Prostate gland (tissue), 2 donors: ENCODE data around the gene DHX30. TPM values are rescaled to one million over a fixed set of nuclear protein-coding genes. Genes with fewer than 3 reads are reported as not detected.

Experiments
- DNase-seq: peaks from one replicate; pipeline ENCODE4 v3.0.0-alpha.2; 2019; ENCODE audit warnings: low spot score
- H3K27ac ChIP-seq, 2 donors: fragments of 200-600 bp; sonication (generic); 2 replicates each; pipeline ENCODE4 v1.5.1; 2017 to 2019
- H3K27me3 ChIP-seq: fragments of 200-600 bp; sonication (generic); replicated peaks from 2 replicates; pipeline ENCODE4 v1.5.1; 2019; ENCODE audit not compliant: insufficient read depth
- H3K36me3 ChIP-seq, 2 donors: fragments of 200-600 bp; sonication (generic); 1 replicate in 1 of 2; 2 replicates in 1 of 2; pipeline versions ENCODE4 v1.5.1 to v1.8.1; 2017 to 2019
- H3K4me1 ChIP-seq: fragments of 200-600 bp; sonication (generic); replicated peaks from 2 replicates; pipeline ENCODE4 v1.5.1; 2019
- H3K4me3 ChIP-seq, 2 donors: fragments of 200-600 bp; sonication (generic); 2 replicates each; pipeline ENCODE4 v1.5.1; 2017 to 2019
- H3K9me3 ChIP-seq: fragments of 200-600 bp; sonication (generic); 2 replicates; pipeline ENCODE4 v1.5.1; 2017
- POLR2A ChIP-seq: fragments of 450-650 bp; IDR thresholded peaks from one replicate; pipeline ENCODE4 v1.6.1; 2016; ENCODE audit warnings: antibody characterized with exemption, mild to moderate bottlenecking
- POLR2AphosphoS5 ChIP-seq: sonication (generic); formaldehyde crosslinking; IDR thresholded peaks from one replicate; pipeline ENCODE4 v1.6.1; 2017; ENCODE audit warnings: antibody characterized with exemption
- WGBS: methylation state at CpG from one replicate; pipeline ENCODE4 v1.1.5; 2018; 5-methylcytosine and 5-hydroxymethylcytosine counted together
- intact Hi-C: fragments of 100-400 bp; cut with DNase I; formaldehyde crosslinking; loops from one replicate; pipeline ENCODE4 v1.14.2; 2022
- microRNA counts, 2 donors: library from miRNA; unstranded; fragments of <30 nt; microRNA quantifications; one replicate each; lab custom pipeline; 2016 to 2017
- microRNA-seq: library from miRNA; unstranded; fragments of <30 nt; microRNA quantifications from one replicate; pipeline ENCODE4, GENCODE V29; 2016
- small RNA-seq, 2 donors: library from RNA; depleted of rRNA; stranded (forward); fragments of <200 nt; gene quantifications; one replicate each; pipeline ENCODE3, GENCODE V24; 2016
- total RNA-seq, 2 donors: library from RNA; depleted of rRNA; stranded (reverse); fragments of >200 nt; gene quantifications; one replicate each; pipeline ENCODE4 v1.1.0, GENCODE V29; 2016
- TF ChIP-seq, protein P1 (sequence below), 4 experiments: fragments of 200-600 bp in 2 of 4; fragments of 450-650 bp in 2 of 4; sonication (generic) in 2 of 4; IDR thresholded peaks; 1 replicate in 3 of 4; 2 replicates in 1 of 4; pipeline ENCODE4 v1.5.1; 2016 to 2019; ENCODE audit warnings: antibody characterized with exemption in 4 of 4, mild to moderate bottlenecking in 2 of 4, moderate library complexity in 2 of 4

Gene DHX30
- total RNA-seq, 2 donors from 2014 or later, result 72.9 to 107 TPM

DNA sequence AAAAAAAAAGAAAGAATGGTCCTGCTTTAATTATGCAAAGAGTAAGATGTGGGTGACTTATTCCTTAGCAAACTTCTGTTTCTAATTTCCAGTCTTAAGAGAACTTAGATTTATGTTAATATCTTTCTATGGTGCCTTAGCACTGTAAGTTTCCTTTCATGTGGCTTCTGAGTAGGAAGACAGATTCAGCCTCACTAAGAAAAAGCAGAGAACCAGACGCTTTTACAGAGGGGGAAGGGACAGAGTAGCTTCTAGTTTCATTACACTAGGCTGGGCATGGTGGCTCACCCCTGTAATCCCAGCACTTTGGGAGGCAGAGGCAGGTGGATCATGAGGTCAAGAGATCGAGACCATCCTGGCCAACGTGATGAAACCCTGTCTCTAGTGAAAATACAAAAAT, 95.0 kb downstream of the DHX30 start:
- H3K36me3 ChIP-seq, result no peaks in the 10 kb centered on the region
- intact Hi-C loops, result no loop called here
- TF ChIP-seq POLR2A, result no peak
- TF ChIP-seq, protein P1, sequence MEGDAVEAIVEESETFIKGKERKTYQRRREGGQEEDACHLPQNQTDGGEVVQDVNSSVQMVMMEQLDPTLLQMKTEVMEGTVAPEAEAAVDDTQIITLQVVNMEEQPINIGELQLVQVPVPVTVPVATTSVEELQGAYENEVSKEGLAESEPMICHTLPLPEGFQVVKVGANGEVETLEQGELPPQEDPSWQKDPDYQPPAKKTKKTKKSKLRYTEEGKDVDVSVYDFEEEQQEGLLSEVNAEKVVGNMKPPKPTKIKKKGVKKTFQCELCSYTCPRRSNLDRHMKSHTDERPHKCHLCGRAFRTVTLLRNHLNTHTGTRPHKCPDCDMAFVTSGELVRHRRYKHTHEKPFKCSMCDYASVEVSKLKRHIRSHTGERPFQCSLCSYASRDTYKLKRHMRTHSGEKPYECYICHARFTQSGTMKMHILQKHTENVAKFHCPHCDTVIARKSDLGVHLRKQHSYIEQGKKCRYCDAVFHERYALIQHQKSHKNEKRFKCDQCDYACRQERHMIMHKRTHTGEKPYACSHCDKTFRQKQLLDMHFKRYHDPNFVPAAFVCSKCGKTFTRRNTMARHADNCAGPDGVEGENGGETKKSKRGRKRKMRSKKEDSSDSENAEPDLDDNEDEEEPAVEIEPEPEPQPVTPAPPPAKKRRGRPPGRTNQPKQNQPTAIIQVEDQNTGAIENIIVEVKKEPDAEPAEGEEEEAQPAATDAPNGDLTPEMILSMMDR (IDR thresholded peaks at IDR 0.05), result no peak
- TF ChIP-seq POLR2AphosphoS5, result no peak
- H3K4me1 ChIP-seq, result no peaks in the 10 kb centered on the region
- DNase-seq, result no peak
- no peak overlapping the region for H3K4me3 ChIP-seq
- H3K27me3 ChIP-seq, result no peaks in the 10 kb centered on the region
- H3K9me3 ChIP-seq, result no peaks in the 10 kb centered on the region
- H3K27ac ChIP-seq, result no peak overlapping the region
- 92% methylated on average over 3 of the region's 3 CpGs for WGBS

DNA sequence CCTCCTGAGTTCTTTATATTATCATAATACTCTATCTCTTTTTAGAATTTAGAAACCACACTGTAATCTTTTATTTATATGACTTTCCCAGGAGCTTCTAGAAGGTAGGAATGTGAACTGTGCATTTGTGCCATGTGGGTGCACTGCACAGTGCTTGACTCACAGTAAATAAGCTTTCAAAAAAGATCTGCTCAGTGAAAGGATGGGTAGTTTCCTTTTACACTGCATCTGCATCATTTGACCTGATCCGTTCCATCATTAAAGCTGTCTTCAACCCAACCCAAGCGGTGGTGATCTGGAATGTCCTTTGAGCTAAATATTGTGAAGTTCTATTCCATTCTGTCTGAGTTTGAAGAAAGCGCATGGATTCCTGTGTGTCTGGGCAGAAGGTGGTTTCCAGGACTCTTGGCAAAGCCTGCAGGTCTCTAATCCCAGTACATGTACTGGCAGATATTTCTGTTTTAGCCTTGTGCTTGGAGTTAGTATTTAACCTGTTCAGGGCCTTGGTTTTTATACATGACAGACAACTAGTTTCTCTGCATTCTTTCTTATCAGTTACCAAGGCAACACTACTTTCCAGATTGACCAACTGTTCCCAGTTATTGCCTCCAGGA, 96.7 kb downstream of the DHX30 start:
- WGBS, result 41% methylated on average over 3 of the region's 3 CpGs
- Histone ChIP-seq H3K27ac (no peak overlapping the region), H3K27me3 (no peaks in the 10 kb centered on the region), H3K36me3 (no peaks in the 10 kb centered on the region), H3K4me1 (no peaks in the 10 kb centered on the region), H3K4me3 (no peak overlapping the region), H3K9me3 (no peaks in the 10 kb centered on the region)
- TF ChIP-seq POLR2AphosphoS5 (no peak), POLR2A (no peak)
- TF ChIP-seq, protein P1 (IDR thresholded peaks at IDR 0.05), result no peak
- intact Hi-C loops, result no loop called here
- no peak for DNase-seq

MicroRNAs encoded within 50 kb of the gene (microRNA counts, 767-probe panel; counts per million panel counts)
- 2,246 to 2,518 counts per million in 2 donors for microRNA hsa-miR-1226-3p (lab: Ali Mortazavi, UCI)

Small RNAs within 50 kb of the gene (microRNA-seq; reads per million reads assigned to microRNA genes)
- gene MIR1226, result 27.6 reads per million, percentile 60 among the genes with 10 or more reads in this experiment

Small RNAs within 50 kb of the gene (small RNA-seq; reads per million reads assigned to genes)
- gene MIR1226, result 0 to 0.09 reads per million in 2 donors
- 0 reads per million in 2 donors for gene RF02271

Other genes with a start within 250 kb of the DHX30 start
- 1 to 10 TPM in 1 of 2 donors, under 1 TPM in 1; 0.14 to 1.2 TPM for gene CSPG5, start 224.3 kb upstream of the DHX30 start, total RNA-seq
- 10 to 100 TPM; 49.9 to 58.7 TPM for gene SMARCC1, start 21.2 kb upstream of the DHX30 start, total RNA-seq
- gene MAP4, start 213.3 kb downstream of the DHX30 start, total RNA-seq, result 100 to 1,000 TPM in 1 of 2 donors, 10 to 100 TPM in 1; 74.3 to 230 TPM